IMR-90 (cell line): ENCODE results near the gene ALKAL2.

Experiments
- BHLHE40 ChIP-seq: fragments of 150-350 bp; IDR thresholded peaks from 2 replicates; pipeline ENCODE4 v1.6.1; 2016; ENCODE audit warnings: mild to moderate bottlenecking, low read depth, low read length
- CEBPB ChIP-seq: IDR thresholded peaks from 2 replicates; pipeline ENCODE4 v1.6.1; 2012; ENCODE audit warnings: low read depth, low read length, improper control_type of control experiment
- CTCF ChIP-seq: conservative IDR thresholded peaks from 2 replicates; pipeline ENCODE4 v1.5.1; 2012; ENCODE audit warnings: mild to moderate bottlenecking, low read depth, low read length, improper control_type of control experiment
- MXI1 ChIP-seq: IDR thresholded peaks from 2 replicates; pipeline ENCODE4 v1.6.1; 2012; ENCODE audit warnings: low read depth, mild to moderate bottlenecking, low read length, moderate library complexity, borderline replicate concordance
- POLR2A ChIP-seq: IDR thresholded peaks from 2 replicates; pipeline ENCODE4 v1.6.1; 2012; ENCODE audit warnings: mild to moderate bottlenecking, low read depth, low read length
- RAD21 ChIP-seq: IDR thresholded peaks from 2 replicates; pipeline ENCODE4 v1.6.1; 2012; ENCODE audit warnings: low read length, improper control_type of control experiment
- RCOR1 ChIP-seq: IDR thresholded peaks from 2 replicates; pipeline ENCODE4 v1.6.1; 2012; ENCODE audit warnings: mild to moderate bottlenecking, low read length, improper control_type of control experiment; ENCODE audit not compliant: insufficient replicate concordance
- RFX5 ChIP-seq: IDR thresholded peaks from 2 replicates; pipeline ENCODE4 v1.8.0; 2012; ENCODE audit warnings: low read depth, mild to moderate bottlenecking, low read length, moderate library complexity
- SMC3 ChIP-seq: fragments of 150-350 bp; IDR thresholded peaks from 2 replicates; pipeline ENCODE4 v1.6.1; 2016; ENCODE audit warnings: low read depth, mild to moderate bottlenecking, antibody characterized with exemption, low read length, moderate library complexity
- USF2 ChIP-seq: fragments of 150-350 bp; IDR thresholded peaks from 2 replicates; pipeline ENCODE4 v1.6.1; 2017; ENCODE audit warnings: mild to moderate bottlenecking, antibody characterized with exemption, low read length, low read depth

GRCh38 chr2:314561-315336 is 26.9 kb upstream of the ALKAL2 start:
- TF ChIP-seq POLR2A (no peak), CTCF (no peak), RCOR1 (no peak), MXI1 (no peak), RFX5 (no peak), SMC3 (no peak), RAD21 (no peak), USF2 (no peak), CEBPB (no peak), BHLHE40 (no peak)
